NCI-H748 (cell line): ENCODE measurements around the gene TPM3.
"Not testable (repeated sequence)": the region's sequence is repeated elsewhere in the genome, so short reads cannot be mapped to it uniquely, and the experiment has no call there.

Experiments used
- DNase-seq: peaks from one replicate; lab custom pipeline; 2025; ENCODE audit not compliant: unreplicated experiment; lab: John Stamatoyannopoulos, UW

TPM3 gene

GRCh38 chr1:154206196-154206595, 14.3 kb upstream of the TPM3 start, which contains the start of gene CFAP141:
CFAP141 (minus strand) TSS chr1:154206333; CDS start chr1:154206307, 26 bp downstream.
- DNase-seq: peak; percentile 55

GRCh38 chr1:154205778-154206177, 13.9 kb upstream of the TPM3 start:
- DNase-seq: not testable (repeated sequence)

- DNase-seq: no peak
Observed at GRCh38 chr1:154199563-154199879, 7.6 kb upstream of the TPM3 start.

- DNase-seq: peak; percentile 70
Observed at GRCh38 chr1:154198756-154199562, 7.1 kb upstream of the TPM3 start.

- DNase-seq: peak; percentile 20
Observed at GRCh38 chr1:154193821-154194220, 1.9 kb upstream of the TPM3 start.

- DNase-seq: no peak
Observed at GRCh38 chr1:154192476-154192875, 576 bp upstream of the TPM3 start.

GRCh38 chr1:154190550-154190949, 1.4 kb downstream of the TPM3 start:
- DNase-seq: no peak

- DNase-seq: peak; percentile 10
Observed at GRCh38 chr1:154186852-154187501, 4.9 kb downstream of the TPM3 start.

GRCh38 chr1:154186177-154186576, 5.7 kb downstream of the TPM3 start:
- peak; percentile 68 for DNase-seq

- peak; percentile 99 for DNase-seq
Observed at GRCh38 chr1:154183046-154183915, 8.6 kb downstream of the TPM3 start.

GRCh38 chr1:154182344-154183045, 9.4 kb downstream of the TPM3 start:
- DNase-seq: peak; percentile 58

- no peak for DNase-seq
Observed at GRCh38 chr1:154181944-154182343, 10.0 kb downstream of the TPM3 start.

- DNase-seq: no peak
Observed at GRCh38 chr1:154179946-154180687, 11.8 kb downstream of the TPM3 start.

- DNase-seq: no peak
Observed at GRCh38 chr1:154178911-154179811, 12.7 kb downstream of the TPM3 start.

- no peak for DNase-seq
Observed at GRCh38 chr1:154178013-154178412, 13.9 kb downstream of the TPM3 start.

- DNase-seq: no peak
Observed at GRCh38 chr1:154176337-154176736, 15.6 kb downstream of the TPM3 start.

- no peak for DNase-seq
Observed at GRCh38 chr1:154174654-154175053, 17.2 kb downstream of the TPM3 start.

GRCh38 chr1:154171880-154172279, 20.0 kb downstream of the TPM3 start:
- no peak for DNase-seq

GRCh38 chr1:154171223-154171583, 20.7 kb downstream of the TPM3 start:
- DNase-seq: no peak
